HG03108 (cell line): Measurements from ENCODE around the gene CPEB3.
"Not testable (repeated sequence)": the region's sequence is repeated elsewhere in the genome, so short reads cannot be mapped to it uniquely, and the experiment has no call there.

Experiments used
- ATAC-seq: cut with Tn5 transposase; IDR thresholded peaks from one replicate; pipeline ENCODE4 v1.9.1; 2021; ENCODE audit warnings: moderate library complexity; ENCODE audit not compliant: unreplicated experiment

Gene CPEB3

DNA sequence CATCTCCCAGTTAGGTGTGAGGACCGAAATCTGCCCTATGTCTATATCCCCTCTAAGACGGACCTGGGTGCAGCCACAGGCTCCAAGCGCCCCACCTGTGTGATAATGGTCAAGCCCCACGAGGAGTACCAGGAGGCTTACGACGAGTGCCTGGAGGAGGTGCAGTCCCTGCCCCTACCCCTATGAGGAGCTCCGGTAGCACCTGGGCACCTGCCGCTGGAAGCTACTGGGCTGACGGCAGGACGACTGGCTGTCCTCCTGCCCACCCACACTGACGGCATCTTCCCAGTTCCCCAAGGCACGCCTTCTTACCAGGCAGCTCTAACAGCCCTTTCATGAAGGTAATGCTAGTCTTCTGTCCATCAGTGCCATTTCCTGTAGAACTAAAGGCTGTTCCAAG lies 74.3 kb downstream of the CPEB3 start:
- ATAC-seq, result not testable (repeated sequence)

DNA sequence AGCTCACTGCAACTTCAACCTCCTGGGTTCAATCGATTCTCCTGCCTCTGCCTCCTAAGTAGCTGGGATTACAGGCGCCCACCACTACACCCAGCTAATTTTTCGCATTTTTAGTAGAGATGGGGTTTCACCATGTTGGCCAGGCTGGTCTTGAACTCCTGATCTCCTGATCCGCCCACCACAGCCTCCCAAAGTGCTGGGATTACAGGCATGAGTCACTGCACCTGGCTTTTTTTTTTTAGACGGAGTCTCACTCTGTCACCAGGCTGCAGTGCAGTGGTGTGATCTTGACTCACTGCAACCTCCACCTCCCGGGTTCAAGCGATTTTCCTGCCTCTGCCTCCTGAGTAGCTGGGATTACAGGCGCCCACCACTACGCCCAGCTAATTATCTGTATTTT lies 75.7 kb downstream of the CPEB3 start:
- ATAC-seq, result not testable (repeated sequence)

DNA sequence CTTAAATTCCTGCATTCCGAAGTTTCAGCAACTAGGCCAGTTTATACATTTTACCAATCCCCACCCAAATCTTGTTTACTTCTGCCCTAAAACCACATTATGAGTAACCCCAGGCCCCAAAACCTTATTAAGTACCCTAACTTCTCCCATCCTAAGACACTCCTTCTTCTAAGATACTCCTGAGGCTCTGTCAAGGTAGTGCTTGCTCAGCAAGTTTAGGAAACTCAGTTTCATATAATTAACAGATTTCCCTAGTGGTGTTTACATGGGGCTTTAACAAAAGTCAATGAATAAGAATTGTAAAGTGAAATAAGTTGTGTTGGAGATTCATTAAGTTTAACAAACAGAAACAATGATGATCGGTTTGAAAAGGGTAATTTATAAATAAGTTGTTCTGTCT lies 77.8 kb downstream of the CPEB3 start:
- ATAC-seq, result no peak

DNA sequence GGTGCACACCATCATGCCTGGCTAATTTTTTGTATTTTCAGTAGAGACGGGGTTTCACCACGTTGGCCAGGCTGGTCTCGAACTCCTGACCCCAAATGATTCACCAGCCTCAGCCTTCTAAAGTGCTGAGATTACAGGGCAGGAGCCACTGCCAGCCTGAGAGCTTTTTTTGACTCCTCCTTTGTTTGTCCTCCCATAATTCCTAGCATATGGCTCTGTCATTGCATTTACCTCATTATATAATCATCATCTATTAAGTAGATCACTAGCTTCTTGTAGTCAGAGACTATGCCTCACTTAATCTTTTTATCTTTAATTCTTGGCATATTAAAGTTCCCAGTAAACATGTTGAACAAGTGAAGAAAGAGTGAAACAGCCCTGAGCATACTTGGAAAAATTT lies 82.1 kb downstream of the CPEB3 start:
- ATAC-seq, result no peak

DNA sequence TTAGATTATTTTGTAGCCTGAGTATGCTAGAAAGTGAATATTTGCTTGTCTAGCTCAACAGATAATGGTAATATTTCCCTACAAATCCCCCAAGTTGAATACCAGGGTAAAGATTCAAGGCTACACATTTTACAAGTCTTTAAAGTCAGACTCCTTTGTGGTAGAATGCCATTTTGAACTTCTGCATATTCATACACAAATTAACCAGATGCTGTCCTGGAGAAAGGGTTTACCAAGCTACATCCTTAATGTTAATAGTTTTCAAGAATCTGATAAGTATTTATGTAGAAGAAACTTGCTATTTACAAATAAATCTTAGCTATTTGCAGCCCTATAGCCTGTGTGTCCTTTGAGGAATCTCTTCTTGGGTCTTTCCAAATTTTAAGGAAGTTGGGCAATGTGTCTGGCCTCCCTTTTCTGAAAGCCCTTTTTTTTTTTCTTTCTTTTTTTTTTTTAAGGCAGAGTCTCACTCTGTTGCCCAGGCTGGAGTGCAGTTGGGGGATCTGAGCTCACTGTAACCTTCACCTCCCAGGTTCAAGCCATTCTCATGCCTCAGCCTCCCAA lies 82.6 kb downstream of the CPEB3 start:
- ATAC-seq, result no peak

DNA sequence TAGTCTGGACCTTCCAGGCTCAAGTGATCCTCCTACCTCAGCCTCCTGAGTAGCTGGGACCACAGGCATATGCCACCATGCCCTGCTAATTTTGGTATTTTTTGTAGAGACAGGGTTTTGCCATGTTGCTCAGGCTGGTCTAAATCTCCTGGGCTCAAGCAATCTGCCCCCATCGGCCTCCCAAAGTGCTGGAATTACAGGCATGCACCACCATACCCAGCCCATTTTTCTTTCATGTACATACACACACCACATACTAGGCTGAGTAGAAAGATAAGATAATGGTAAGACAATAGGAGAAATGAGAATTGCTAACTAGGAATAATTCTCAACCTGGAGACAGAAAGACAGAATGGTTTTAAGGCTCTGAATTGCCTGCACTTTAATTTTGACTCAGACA lies 83.8 kb downstream of the CPEB3 start:
- ATAC-seq, result no peak

DNA sequence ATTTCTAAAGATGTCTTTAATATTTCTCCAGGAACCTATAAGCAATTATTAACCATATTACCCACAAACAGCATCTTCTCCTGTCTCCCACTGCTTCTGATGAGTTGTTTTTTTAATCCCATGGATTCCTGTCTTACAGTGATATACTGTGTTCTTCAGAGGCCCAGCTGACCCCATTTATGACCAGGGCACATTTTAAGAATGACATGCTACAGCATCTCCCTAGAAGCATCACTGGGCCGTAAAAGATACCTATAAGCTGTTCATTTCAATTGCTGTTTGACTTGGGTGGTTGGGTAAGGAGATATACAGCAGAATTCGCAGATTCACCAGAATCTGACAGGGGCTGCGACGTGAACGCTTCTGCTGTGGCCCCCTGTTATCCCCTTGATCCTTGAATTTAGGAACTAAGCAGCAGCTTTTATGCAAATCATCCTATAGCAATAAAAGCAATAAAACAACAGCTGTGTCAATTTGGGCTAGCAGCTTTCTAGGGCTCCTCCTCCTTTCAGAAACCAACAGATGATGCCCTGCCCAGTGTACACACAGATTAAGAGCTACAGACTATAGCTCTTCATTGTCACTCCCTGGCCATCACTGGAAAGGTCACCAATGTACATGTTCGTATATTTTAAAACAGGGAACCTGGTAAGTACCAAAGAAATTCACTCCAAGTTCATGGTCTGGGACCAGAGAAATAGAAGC lies 86.8 kb downstream of the CPEB3 start:
- no peak for ATAC-seq

DNA sequence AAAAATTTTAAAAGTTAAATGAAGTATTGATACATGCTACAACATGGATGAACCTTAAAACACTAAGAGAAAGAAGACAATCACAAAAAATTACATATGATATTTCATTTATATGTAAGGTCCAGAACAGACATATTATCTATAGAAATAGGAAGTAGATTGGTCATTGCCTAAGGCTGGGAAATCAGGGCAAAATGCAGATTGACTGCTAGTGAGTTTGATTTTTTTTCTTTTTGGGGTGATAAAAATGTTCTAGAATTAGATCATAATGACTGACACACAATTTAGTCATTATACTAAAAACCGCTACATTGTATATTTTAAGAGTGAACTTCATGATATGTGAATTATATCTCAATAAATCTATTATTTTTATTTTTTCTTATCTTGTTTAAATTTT lies 88.3 kb downstream of the CPEB3 start:
- no peak for ATAC-seq

DNA sequence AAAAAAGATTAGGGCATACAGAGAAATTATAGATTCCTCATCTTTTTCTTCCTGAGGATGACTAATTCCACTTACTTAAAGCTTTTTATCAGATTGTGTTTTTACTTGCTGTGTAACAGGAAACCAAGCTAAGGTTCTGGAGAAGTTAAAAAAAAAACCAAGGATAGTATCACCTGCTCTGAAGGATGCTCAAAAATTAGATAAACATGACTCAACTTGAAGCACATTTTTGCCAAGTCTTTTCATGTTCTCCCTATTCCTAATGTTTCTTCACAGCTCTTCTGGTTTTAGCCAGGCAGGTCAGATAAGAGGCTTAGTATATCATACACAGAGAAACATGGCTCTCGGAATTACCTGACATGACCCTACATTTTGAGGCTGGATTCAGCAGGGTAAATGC lies 90.3 kb downstream of the CPEB3 start:
- no peak for ATAC-seq

DNA sequence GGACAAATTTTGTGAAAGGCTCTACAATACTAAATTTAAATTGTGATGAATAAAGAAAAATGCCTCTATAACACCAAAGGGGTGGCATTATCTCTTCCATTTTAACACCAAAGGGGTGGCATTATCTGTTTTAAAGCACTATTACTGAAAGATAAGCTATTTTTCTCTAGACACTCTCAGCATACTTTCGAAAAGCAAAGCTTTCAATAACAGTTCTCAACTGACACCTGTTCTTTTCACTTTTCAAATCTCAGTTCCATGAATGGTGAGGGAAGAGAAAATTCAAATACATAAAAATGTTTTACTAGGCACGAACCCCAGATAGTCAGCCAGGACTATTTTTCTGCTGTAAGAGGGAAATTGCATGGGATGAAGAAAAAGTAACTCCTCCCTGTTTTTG lies 103.8 kb downstream of the CPEB3 start:
- ATAC-seq, result no peak

DNA sequence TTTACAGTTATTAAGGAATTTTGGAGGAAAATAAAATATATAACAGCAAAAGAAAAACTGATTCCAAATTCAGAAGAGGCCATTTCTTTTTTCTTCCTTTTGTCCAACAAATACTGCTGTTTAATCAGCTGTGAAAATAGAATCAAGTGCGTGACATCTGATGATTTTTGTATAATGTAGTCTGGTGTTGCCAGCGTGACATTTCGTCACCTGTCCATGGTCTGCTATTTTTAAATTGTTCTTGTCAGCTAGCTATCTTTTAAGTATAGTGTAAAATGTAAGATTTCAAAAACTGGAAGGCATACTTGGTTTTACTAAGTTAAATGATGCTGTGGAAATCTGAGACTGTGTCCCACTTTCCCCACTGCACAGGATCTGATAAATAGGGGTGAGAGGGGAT lies 105.9 kb downstream of the CPEB3 start:
- no peak for ATAC-seq

DNA sequence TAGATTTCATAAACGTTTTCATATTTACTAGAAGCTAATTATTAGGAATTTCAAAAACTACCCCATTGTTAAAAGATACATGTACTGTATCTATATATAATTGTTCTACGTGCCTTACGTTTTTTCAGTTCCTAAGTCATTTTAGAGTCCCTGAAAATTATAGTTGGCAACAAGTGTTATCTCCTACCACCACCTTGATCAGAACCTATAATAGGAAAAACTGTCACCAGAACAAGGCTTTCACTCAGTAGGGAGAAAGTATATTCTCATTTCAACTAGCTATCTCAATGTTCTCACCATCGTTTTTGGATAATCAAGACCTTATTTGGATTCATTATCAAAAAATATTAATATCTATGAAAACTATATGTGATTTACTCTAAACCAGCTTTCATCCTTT lies 107.7 kb downstream of the CPEB3 start:
- ATAC-seq, result no peak

DNA sequence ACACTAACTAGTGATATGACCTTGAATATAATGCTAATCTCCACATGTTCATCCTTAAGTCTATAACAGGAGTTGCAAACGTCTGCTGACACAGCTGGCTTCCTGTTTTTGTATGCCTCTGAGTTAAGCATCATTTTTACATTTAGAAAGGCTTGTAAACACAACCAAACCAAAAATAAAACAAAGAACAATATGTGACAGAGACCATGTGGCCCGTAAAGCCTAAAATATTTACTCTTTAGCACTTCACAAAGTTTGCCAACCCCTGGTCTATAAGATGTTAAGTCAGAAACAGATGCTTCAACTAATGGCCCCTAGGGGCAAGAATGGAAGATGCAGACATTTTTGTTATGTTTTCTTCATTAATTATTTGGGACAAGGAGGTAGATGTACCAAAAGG lies 109.3 kb downstream of the CPEB3 start:
- ATAC-seq, result no peak

DNA sequence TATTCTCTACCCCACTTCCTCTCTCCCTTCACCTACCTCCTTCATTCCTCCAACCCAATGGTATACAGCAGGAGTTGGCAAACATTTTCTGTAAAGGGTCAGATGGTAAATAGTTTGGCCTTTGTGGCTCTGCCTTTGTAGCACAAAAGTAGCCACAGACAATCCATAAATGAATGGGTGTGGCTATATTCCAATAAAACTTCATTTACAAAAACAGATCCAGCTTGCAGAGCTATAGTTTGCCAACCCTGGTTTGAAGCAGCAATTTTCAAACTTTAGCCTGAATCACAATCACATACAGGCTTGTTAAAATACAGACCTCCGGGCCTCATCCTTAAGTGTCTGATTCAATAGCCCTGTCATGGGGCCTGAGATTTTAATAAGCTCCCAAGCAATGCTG lies 110.5 kb downstream of the CPEB3 start:
- ATAC-seq, result no peak

DNA sequence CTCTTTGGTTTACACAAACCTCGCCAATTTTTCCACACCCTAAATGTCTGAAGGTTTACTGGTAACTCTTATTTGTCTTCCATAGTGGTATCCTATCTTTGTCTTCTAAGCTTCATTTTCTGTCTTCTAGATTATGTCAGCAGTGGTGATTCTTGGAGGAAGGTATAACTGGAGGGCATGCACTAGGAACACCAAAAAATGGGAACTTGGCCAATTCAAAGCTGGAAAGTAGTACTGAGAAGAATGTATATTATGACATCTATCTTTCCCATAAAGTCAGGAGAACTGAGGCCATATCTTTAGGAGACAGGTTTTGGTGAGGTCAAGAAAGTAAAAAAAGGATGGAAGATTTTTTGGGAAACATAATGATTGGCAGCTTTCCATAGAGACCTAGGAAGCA lies 113.3 kb downstream of the CPEB3 start:
- no peak for ATAC-seq

DNA sequence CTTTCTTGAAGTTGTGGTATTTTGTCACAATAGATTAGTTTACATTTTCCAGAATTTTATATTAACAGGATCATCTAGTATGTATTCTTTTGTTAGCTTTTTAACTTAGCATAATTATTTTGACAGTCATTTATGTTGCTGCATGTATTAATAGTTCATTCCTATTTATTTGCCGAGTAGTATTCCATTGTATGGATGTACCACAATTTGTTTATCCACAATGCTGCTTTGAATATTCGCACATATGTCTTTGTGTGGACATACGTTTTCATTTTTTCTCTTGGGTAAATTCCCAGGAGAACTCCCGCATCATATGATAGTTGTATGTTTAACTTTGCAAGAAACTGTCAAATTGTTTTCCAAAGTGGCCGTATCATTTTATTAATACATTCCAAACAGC lies 115.7 kb downstream of the CPEB3 start:
- ATAC-seq, result no peak

DNA sequence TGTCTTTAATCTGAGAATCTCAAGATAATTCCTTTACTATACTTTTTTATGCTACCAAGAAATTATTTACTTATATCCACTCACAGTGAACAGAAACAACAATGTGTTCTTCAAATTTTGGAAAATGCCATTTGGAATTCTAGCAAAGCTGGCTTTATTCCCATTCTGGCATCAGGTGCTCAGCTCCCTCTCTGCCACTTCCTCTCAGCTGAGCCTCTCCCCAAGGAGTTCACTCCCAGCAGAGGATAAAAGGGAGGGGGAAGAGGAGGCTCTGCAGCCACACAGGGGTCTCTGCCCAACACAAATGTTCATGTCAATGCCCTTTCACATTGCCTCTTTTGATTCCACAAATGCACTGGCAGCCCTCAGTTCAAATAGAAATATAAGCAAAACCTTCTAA lies 116.9 kb downstream of the CPEB3 start:
- no peak for ATAC-seq

DNA sequence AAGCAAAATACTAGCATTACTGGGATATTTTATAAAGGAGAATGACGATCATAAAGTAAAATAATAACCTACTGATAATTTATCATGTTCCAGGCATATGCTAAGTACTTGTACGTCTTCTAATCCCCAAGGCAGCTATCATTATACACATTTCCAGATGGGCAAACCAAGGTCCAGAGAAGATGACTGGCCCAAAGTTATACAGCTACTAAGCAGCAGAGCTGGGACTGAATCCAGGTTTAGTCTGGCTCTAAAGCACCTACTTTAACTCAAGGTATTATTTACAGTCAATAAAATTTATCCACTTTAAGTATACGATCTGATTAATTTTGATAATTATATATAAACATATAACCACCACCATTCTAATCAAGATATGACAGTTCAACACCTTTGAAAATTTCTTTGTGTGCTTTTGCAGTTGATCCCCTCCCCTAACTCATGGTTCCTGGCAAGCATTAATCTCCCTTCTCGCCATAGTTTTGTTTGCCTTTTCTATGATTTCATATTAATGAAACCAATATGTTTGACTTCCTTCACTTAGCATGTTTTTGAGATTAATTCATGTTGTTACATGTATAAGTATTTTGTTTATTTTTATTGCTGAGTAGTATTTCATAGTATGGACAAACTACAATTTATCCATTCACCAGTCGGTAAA lies 126.7 kb downstream of the CPEB3 start:
- no peak for ATAC-seq

DNA sequence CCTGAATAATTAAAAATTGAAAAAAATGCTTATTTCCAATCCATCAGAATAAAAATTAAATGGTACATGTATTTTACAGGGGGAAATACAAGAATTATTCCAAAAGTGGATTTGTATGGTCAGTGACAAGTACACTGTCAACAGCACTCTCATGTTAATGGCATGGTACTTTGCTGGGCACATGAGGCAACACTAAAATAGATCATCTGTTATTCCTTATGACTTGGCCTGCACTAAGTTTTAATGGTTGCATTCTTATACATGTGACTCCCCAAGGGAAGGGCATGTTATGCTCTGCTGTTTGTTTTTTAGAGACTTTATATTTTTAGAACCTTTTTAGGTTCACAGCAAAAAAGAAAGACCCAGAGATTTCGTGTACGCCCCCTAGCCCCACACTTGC lies 128.3 kb downstream of the CPEB3 start:
- ATAC-seq, result no peak

DNA sequence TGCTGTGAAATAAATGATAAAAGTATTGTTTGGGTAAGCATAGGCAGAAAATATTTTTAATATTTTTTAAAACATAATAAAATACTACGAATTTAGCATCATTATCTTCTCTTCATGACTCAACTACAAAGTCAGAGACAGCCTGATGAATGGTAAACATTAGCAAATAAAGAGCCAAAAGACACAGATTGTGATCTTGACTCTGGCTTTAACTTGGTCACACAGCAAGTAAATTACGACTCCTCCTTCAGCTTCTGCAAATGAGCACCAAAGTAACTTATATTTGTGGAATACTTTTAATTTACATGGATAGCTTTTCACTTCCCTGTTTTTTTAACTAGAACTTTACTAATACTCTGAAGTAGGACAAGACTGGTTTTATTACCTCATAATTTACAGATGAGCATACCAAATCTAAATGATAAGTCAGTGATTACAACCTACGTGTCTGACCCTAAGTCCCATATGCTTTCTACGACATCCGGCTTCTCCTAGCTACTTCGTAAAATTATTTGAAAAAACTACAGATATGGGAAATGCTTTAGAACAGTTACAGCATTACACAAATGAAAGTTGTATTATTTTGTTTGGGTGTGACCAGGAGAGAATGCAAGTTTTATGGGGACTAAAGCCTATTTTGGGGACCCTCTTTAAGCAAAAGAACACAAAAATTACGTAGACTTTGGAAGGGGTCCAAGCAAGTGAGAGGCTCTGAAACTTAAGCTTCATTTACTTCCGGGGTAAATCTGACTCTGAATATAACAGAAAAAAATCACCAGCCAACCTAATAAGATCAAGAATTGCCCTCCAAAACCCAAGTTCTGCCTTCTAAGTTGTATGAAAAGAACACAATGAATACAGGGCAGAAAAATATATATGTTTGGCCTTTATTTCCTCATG lies 133.8 kb downstream of the CPEB3 start:
- no peak for ATAC-seq

DNA sequence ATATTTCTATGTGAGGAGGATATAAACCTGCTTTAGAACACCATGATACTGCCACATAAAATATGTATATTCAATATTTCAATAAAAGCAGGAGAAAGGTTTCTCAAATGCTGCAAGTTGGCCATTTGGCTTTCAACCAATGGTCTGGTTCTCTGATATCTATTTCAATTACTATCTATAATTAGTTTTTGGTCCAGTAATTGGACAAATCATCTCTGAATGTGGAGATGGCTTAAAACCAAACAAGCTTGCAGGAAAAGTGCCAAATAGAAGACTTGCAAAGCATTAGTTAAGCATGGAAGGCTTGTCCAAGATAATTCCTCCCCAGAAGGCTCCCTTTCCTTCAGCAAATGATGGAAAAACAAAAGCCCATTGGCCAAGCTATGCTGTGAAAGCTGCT lies 140.1 kb downstream of the CPEB3 start:
- no peak for ATAC-seq

DNA sequence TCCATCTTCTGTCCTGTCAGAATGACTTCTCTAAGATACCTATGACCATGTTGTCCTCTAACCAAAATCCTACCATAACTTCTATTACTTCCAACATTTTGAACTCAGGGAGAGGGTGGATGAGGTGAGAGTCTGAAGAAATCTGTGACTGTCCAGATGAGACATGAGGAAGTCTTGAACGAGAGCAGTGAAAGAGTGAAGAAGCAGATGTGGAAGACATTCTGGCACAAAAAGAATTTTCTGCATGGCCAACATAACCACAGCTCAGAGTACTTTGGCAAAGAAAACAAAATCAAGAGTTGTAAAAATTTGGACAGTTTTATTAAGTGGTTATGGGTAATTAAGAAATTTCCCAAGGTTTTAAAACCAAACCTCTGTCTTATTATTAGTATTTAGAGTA lies 141.6 kb downstream of the CPEB3 start:
- ATAC-seq, result no peak
